GM19395 (cell line): ENCODE data around the gene EPGN.

Source experiments
- ATAC-seq: cut with Tn5 transposase; IDR thresholded peaks from one replicate; pipeline ENCODE4 v1.9.1; 2021; ENCODE audit warnings: mild to moderate bottlenecking, moderate library complexity; ENCODE audit not compliant: unreplicated experiment

The EPGN gene

DNA sequence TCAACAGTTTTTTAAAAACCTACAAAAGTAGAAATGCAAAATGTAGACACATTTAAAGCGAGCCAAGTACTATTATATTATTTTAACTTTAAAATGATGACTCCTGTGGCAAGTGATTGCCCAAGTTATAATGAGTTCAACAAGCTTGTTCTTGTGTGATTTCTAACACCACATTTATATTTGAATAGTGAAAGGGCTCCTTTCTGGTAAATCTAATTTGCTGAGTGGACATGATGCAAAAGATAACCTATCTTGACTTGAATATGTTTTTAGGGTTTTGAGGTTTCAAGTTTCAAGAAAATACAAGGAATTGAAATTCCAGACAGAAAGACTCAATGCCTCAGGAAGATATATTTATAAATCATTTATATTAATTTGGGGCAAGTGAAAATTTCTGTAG, 1.1 kb upstream of the EPGN start:
- ATAC-seq, result no peak

- no peak for ATAC-seq
Measured at GRCh38 chr4:74309223-74309622, 953 bp downstream of the EPGN start.

GRCh38 chr4:74311696-74312313, 3.5 kb downstream of the EPGN start:
- peak; percentile 70 for ATAC-seq

DNA sequence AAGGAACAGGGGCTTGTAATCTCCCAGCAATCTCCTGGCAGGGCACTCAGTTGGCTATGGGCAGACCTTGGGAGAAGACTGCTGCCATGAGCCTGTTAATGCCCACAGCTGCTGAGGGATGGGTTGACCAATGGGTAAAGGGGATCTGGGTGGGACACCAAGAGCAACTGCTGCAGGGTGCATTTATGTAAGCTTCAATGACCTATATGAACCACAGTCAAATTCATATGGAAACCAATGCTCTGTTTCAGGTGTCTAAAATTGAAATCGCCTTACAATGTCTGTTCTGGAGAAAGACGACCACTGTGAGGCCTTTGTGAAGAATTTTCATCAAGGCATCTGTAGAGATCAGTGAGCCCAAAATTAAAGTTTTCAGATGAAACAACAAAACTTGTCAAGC, 6.1 kb downstream of the EPGN start:
- ATAC-seq, result no peak

- ATAC-seq, result no peak
Measured at GRCh38 chr4:74314944-74315343, 6.7 kb downstream of the EPGN start.

- no peak for ATAC-seq
Measured at GRCh38 chr4:74315376-74315775, 7.1 kb downstream of the EPGN start.

GRCh38 chr4:74316397-74316796, 8.1 kb downstream of the EPGN start:
- ATAC-seq, result no peak

- no peak for ATAC-seq
Measured at GRCh38 chr4:74317616-74318246, 9.5 kb downstream of the EPGN start.

DNA sequence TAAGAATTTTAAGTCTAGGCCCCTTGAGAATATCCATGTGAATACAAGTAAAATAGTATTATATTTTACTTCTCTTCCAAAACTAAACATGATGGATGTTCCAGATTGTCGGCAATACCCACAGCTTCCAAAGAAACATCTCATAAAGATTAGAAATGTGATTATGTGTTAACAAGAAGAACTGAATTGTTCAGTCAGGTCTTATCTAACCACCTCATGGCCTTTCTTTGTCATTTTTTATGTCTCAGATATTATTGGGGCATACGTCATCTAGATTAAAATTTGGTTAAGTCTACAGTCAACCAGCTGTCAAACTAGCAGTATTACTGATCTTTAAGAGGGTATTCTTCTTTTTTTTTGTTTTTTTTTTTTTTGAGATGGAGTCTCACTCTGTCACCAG, 10.0 kb downstream of the EPGN start:
- ATAC-seq, result no peak

DNA sequence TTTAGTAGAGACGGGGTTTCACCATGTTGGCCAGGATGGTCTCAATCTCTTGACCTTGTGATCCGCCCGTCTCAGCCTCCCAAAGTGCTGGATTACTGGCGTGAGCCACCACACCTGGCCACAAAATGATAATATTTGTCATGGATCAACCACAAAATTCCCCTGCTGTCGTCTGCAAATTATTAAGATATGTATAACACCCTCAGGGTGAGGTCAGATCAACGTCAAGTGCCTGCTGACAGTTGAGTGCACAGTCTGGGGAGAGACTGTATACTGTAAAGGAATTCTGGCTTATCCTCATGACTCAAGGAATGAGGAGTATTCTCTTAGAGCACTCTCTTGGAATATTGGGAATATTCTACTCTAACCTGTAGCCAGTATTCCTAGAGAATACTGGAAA, 11.2 kb downstream of the EPGN start:
- no peak for ATAC-seq

GRCh38 chr4:74320559-74321118, 12.4 kb downstream of the EPGN start:
- ATAC-seq, result peak; percentile 90

DNA sequence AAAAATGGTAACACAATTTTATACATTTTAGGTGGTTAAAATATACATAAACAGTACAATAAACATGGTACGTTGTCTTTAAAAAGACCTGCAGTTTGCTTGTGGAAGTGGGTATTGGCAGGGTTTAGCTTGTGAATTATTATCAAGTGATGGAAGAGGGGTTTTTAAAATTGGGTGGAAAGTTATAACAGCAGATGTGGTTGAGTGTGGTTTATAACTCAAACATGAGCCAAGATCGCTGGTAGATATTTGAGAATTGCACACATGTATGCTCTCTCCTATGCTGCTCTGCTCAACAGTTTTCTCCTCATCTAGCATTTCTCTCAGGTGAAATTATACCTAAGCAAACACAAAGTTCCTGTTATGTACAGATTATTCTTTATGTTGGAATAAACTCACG, 14.0 kb downstream of the EPGN start:
- ATAC-seq, result no peak

DNA sequence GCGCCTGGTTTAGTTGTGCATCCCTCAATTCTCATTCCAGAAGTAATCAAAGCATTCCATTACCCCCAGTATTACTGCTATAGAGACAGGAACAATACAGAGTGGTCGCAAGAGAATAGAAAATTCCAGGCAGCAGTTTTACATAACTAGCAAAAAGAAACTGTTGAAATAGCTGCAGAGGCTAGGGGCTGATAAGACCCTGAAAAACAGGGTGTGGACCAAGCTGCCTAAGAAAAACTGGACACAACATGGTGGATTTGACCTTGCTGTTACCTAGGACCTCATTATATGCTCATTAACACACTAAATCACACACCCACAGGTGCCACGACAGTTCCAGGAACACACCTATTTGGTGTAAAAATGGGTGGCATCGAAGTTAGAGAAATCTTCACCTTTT, 15.4 kb downstream of the EPGN start:
- no peak for ATAC-seq

DNA sequence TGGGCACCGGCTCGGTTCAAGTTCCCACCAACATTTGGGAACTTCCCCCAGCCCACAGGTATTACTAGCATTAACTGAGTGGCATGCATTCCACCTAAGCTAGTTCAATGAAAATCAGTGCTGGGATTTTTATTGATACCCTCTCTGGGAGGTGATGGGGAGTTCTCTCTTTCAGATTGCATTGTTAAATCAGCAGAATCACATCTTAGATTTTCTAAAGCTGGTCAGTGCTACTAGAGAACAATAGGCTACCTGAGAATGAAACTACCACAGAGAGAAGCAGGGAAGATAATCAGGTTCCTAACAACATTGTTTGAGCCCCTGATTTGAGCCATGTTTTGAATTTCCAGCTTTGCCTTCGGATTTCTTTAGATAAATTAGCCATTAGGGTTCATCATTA, 16.0 kb downstream of the EPGN start:
- no peak for ATAC-seq

DNA sequence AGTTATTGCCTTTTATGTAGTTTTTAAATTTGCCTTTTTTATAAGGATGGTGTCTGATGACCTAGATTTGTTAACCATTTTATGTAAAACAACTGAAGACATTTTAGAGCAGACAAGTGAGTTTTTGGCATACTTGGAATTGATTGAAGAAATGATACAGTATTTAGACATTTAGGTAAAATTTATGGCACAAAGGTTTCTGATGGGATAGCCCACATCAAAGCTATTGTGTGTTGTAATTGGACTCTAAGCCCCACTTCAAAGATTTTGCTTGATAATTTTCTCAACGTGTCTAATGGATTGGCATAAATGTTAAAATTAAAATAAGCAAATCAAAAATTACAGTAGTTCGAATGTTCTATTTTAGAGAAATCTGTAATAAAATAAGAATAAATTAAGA, 17.6 kb downstream of the EPGN start:
- ATAC-seq, result no peak

- no peak for ATAC-seq
Measured at GRCh38 chr4:74327762-74328161, 19.5 kb downstream of the EPGN start.

- ATAC-seq, result no peak
Measured at GRCh38 chr4:74328501-74328900, 20.2 kb downstream of the EPGN start.

- no peak for ATAC-seq
Measured at GRCh38 chr4:74329307-74329706, 21.0 kb downstream of the EPGN start.

DNA sequence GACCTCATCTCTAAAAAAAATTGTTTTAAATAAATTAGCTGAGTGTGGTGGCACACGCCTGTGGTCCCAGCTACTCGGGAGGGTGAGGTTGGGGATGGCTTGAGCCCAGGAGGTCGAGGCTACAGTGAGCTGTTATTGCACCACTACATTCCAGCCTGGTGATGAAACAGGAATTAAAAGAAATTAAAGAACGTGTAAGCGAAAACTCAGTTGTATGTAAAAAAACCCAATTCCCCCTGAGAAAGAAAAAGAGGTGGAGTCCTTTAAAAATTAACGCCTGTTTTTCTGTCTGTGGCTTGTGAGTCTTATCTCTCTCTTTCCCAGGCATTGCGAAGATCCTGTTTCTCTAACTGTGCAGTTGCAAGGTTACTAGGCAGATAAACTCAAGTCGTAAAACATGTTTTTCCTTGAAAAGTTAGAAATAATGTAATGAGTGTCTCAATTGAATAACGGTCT, 22.1 kb downstream of the EPGN start:
- ATAC-seq, result no peak

DNA sequence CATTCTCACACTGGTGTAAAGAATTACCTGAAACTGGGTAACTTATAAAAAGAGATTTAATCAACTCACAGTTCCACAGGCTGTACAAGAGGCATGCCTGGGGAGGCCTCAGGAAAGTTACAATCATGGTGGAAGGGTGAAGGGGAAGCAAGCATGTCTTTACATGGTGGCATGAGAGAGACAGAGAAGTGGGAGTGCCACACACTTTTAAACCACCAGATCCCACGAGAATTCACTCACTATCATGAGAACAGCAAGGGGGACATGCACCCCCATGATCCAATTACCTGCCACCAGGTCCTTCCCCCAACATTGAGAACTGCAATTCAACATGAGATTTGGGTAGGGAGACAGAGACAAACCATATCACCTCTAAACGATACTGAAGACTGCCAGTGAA, 23.0 kb downstream of the EPGN start:
- no peak for ATAC-seq

DNA sequence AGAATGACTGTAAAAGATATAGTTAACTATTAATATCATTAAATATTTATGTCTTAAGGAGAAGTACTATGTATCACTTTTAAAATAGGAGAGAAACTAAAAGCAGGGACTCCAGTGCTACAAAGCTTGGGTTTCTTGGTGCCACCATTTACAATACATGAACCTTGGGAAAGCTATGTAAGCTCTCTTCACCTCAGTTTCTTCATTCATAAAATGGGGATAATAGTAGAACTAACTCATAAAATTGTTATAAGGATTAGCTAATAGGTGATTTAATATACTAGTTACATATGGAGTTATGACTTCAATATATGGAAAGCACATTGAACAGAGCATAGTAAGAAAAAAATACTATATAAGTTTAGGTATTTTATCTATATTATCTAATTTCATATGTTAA, 23.7 kb downstream of the EPGN start:
- ATAC-seq, result no peak

- ATAC-seq, result no peak
Measured at GRCh38 chr4:74334636-74335035, 26.4 kb downstream of the EPGN start.
